Neural progenitor cell (in vitro differentiated cells): Measurements from ENCODE around the gene C19orf73. TPM values are rescaled to one million over a fixed set of nuclear protein-coding genes. Genes with fewer than 3 reads are reported as not detected.

ENCODE experiments used
- DNase-seq: peaks from one replicate; pipeline ENCODE4 v3.0.0-alpha.2; 2016; ENCODE audit warnings: low spot score
- H2AFZ ChIP-seq: fragments of 200-600 bp; sonication (generic); replicated peaks from 2 replicates; pipeline ENCODE4 v1.6.1; 2016; ENCODE audit warnings: antibody characterized with exemption
- H3F3A ChIP-seq: fragments of 200-600 bp; sonication (generic); 2 replicates; pipeline ENCODE4 v1.6.1; 2016; ENCODE audit warnings: antibody characterized with exemption, low read depth
- H3K27ac ChIP-seq: fragments of 200-600 bp; sonication (generic); 2 replicates; pipeline ENCODE4 v1.5.1; 2016; ENCODE audit warnings: mild to moderate bottlenecking
- H3K27me3 ChIP-seq: fragments of 200-600 bp; sonication (generic); 2 replicates; pipeline ENCODE4 v1.6.1; 2016; ENCODE audit warnings: mild to moderate bottlenecking, moderate library complexity
- H3K36me3 ChIP-seq: fragments of 200-600 bp; sonication (generic); 2 replicates; pipeline ENCODE4 v1.5.1; 2016
- H3K4me1 ChIP-seq: fragments of 200-600 bp; sonication (generic); 2 replicates; pipeline ENCODE4 v1.6.1; 2016; ENCODE audit warnings: mixed run types
- H3K4me2 ChIP-seq: fragments of 200-600 bp; sonication (generic); 2 replicates; pipeline ENCODE4 v1.6.1; 2016
- H3K4me3 ChIP-seq: fragments of 200-600 bp; sonication (generic); 2 replicates; pipeline ENCODE4 v1.5.1; 2016
- H3K79me2 ChIP-seq: fragments of 200-600 bp; sonication (generic); 2 replicates; pipeline ENCODE4 v1.6.1; 2016; ENCODE audit warnings: low read depth
- H3K9ac ChIP-seq: fragments of 200-600 bp; sonication (generic); 2 replicates; pipeline ENCODE4 v1.6.1; 2016
- H3K9me3 ChIP-seq: fragments of 200-600 bp; sonication (generic); 2 replicates; pipeline ENCODE4 v1.5.1; 2016; ENCODE audit warnings: low read depth
- H4K20me1 ChIP-seq: fragments of 200-600 bp; sonication (generic); 2 replicates; pipeline ENCODE4 v1.6.1; 2016; ENCODE audit warnings: low read depth
- H3K27ac Mint-ChIP-seq: 3 replicates; pipeline ENCODE4 v1.8.0; 2021; ENCODE audit warnings: mixed read lengths
- H3K27me3 Mint-ChIP-seq: 2 replicates; pipeline ENCODE4 v1.8.0; 2022; ENCODE audit warnings: low read depth, mild to moderate bottlenecking, inconsistent platforms, moderate library complexity, mixed read lengths; ENCODE audit not compliant: insufficient read depth
- H3K36me3 Mint-ChIP-seq: 3 replicates; pipeline ENCODE4 v1.8.0; 2021; ENCODE audit warnings: mixed read lengths
- H3K4me1 Mint-ChIP-seq: 3 replicates; pipeline ENCODE4 v1.8.0; 2021; ENCODE audit warnings: mixed read lengths
- H3K4me3 Mint-ChIP-seq: 3 replicates; pipeline ENCODE4 v1.8.0; 2021; ENCODE audit warnings: mild to moderate bottlenecking, moderate library complexity, mixed read lengths
- H3K9me3 Mint-ChIP-seq: 3 replicates; pipeline ENCODE4 v1.8.0; 2020; ENCODE audit warnings: mixed read lengths
- EZH2 ChIP-seq: fragments of 200-600 bp; sonication (generic); IDR thresholded peaks from 2 replicates; pipeline ENCODE4 v1.6.1; 2017; ENCODE audit warnings: antibody characterized with exemption, mild to moderate bottlenecking, moderate library complexity
- EZH2phosphoT487 ChIP-seq: fragments of 200-600 bp; sonication (generic); IDR thresholded peaks from 2 replicates; pipeline ENCODE4 v1.6.1; 2017; ENCODE audit warnings: antibody characterized with exemption
- total RNA-seq: library from RNA; depleted of rRNA; stranded (reverse); fragments of >200 nt; gene quantifications from 2 replicates; pipeline ENCODE4 v1.2.3, GENCODE V29; 2015; ENCODE audit warnings: low replicate concordance
- TF ChIP-seq, protein P1 (sequence below): fragments of 200-600 bp; sonication (generic); IDR thresholded peaks from 2 replicates; pipeline ENCODE4 v1.5.1; 2017; ENCODE audit warnings: antibody characterized with exemption, mild to moderate bottlenecking

The C19orf73 gene
- total RNA-seq, 1 donor from 2014 or later, result not detected

DNA sequence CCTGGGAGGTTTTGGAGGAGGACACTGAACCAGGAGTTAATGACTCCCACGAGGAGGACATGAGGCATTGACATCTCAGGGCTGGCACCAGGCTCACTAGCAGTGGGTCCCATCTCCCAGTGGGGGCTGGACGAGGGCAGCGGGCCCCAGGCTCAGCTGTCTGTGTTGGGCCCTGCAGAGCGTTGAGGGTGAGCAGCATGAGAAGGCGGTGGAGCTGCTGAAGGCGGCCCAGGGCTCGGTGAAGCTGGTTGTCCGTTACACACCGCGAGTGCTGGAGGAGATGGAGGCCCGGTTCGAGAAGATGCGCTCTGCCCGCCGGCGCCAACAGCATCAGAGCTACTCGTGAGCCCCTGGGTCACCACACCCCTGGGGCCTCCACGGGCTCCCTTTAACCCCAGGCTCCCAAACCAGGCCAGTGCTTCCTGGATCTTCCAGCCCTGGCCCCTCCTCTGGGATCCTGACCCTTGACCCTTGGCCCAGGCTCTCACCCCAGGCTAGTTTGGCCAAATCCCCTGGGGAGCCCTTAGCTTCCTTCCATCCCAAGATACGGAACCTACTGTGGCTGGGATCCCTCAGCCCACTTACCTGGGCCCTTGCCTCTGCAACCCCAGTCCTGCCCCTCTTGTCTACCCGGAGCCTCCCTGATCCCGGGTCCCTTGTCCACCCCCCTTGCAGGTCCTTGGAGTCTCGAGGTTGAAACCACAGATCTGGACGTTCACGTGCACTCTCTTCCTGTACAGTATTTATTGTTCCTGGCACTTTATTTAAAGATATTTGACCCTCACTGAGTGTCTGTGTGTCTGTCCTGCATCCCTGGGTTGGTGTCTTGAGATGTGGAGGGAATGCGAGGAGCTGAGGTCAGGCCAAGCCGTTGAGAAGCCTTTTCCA lies 1.0 kb downstream of the C19orf73 start:
- no peak for TF ChIP-seq EZH2phosphoT487
- TF ChIP-seq EZH2, result no peak
- TF ChIP-seq, protein P1, sequence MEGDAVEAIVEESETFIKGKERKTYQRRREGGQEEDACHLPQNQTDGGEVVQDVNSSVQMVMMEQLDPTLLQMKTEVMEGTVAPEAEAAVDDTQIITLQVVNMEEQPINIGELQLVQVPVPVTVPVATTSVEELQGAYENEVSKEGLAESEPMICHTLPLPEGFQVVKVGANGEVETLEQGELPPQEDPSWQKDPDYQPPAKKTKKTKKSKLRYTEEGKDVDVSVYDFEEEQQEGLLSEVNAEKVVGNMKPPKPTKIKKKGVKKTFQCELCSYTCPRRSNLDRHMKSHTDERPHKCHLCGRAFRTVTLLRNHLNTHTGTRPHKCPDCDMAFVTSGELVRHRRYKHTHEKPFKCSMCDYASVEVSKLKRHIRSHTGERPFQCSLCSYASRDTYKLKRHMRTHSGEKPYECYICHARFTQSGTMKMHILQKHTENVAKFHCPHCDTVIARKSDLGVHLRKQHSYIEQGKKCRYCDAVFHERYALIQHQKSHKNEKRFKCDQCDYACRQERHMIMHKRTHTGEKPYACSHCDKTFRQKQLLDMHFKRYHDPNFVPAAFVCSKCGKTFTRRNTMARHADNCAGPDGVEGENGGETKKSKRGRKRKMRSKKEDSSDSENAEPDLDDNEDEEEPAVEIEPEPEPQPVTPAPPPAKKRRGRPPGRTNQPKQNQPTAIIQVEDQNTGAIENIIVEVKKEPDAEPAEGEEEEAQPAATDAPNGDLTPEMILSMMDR, result no peak
- Histone ChIP-seq H2AFZ (no peak overlapping the region), H3K9me3 (no peaks in the 10 kb centered on the region), H3K36me3 (no peaks in the 10 kb centered on the region), H3K4me1 (peaks cover 4% of the 10 kb centered on the region), H3K4me2 (peak overlapping the region; percentile 76), H3K27me3 (peaks cover 46% of the 10 kb centered on the region), H3K79me2 (no peaks in the 10 kb centered on the region), H3F3A (peaks cover 26% of the 10 kb centered on the region), H3K27ac (no peak overlapping the region), H4K20me1 (peaks cover 42% of the 10 kb centered on the region), H3K9ac (no peak overlapping the region), H3K4me3 (peak overlapping the region; percentile 61)
- peak overlapping the region; percentile 72 for H3K27ac Mint-ChIP-seq
- no peaks in the 10 kb centered on the region for H3K9me3 Mint-ChIP-seq
- peaks cover 35% of the 10 kb centered on the region for H3K4me1 Mint-ChIP-seq
- H3K36me3 Mint-ChIP-seq, result peaks cover 4% of the 10 kb centered on the region
- H3K27me3 Mint-ChIP-seq, result peaks cover 15% of the 10 kb centered on the region
- DNase-seq, result no peak
- H3K4me3 Mint-ChIP-seq, result peak overlapping the region; percentile 85

DNA sequence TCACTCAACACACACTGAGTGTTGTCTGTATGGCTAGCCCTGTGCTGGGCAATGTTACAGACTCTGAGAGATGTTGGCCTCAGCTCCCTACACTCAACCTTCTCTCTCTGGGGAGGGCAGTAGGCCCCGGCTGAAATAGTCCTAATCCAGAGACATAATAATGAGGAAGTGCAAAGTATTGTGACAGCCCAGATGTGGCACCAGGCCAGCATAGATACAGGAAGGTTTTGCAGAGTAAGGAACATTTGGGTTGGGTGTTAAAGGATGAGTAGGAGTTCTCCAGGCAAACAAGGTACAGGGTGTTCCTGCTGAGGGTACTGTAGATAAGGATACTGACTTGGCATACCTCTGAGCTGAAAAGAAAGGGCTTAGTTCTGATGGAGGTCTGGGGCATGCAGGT lies 2.4 kb downstream of the C19orf73 start:
- DNase-seq, result no peak
- no peak overlapping the region for H3K9ac ChIP-seq
- peaks cover 26% of the 10 kb centered on the region for H3F3A ChIP-seq
- no peak for TF ChIP-seq EZH2
- TF ChIP-seq, protein P1, result no peak
- TF ChIP-seq EZH2phosphoT487, result no peak
- H3K36me3 ChIP-seq, result no peaks in the 10 kb centered on the region
- no peaks in the 10 kb centered on the region for H3K9me3 Mint-ChIP-seq
- H4K20me1 ChIP-seq, result peaks cover 42% of the 10 kb centered on the region
- H2AFZ ChIP-seq, result no peak overlapping the region
- H3K27ac ChIP-seq, result no peak overlapping the region
- peak overlapping the region; percentile 54 for H3K4me3 Mint-ChIP-seq
- no peak overlapping the region for H3K4me2 ChIP-seq
- H3K27ac Mint-ChIP-seq, result no peak overlapping the region
- H3K27me3 ChIP-seq, result peaks cover 32% of the 10 kb centered on the region
- peaks cover 35% of the 10 kb centered on the region for H3K4me1 Mint-ChIP-seq
- no peaks in the 10 kb centered on the region for H3K79me2 ChIP-seq
- no peak overlapping the region for H3K4me3 ChIP-seq
- H3K4me1 ChIP-seq, result peaks cover 4% of the 10 kb centered on the region
- peaks cover 15% of the 10 kb centered on the region for H3K27me3 Mint-ChIP-seq
- peaks cover 6% of the 10 kb centered on the region for H3K36me3 Mint-ChIP-seq
- no peaks in the 10 kb centered on the region for H3K9me3 ChIP-seq

DNA sequence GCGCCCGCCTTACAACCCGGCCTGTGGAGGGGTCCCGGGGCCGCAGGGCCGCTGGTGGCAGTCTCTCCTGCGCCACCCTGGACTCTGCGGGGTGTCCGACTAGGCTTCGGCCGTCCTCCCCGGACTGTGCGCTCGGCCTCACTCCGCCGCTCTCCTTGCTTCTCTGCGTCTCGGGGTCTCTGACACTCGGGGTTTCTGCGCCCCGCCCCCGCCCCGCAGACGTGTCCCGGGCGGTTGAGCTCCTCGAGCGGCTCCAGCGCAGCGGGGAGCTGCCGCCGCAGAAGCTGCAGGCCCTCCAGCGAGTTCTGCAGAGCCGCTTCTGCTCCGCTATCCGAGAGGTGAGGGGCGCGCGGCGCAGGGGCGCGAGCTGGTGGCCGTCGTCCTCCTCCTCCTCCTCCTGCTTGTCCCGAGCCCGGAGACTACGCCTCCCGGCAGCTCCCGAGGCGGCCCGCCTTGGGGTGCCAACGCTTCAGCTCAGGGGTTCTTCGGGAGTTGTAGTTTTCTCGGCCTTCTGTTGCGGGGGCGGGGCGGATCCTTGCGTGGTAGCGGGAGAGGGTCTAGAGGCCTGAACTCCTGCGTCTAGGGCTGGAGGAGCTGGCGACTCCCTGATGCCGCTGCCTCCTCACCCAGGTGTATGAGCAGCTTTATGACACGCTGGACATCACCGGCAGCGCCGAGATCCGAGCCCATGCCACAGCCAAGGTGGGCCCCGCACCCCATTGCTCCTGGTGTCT lies 4.1 kb downstream of the C19orf73 start:
- Histone ChIP-seq H3K4me3 (peak overlapping the region; percentile 96), H3K4me2 (peak overlapping the region; percentile 99), H3F3A (peaks cover 34% of the 10 kb centered on the region), H4K20me1 (peaks cover 37% of the 10 kb centered on the region), H3K27me3 (peaks cover 14% of the 10 kb centered on the region), H3K36me3 (no peaks in the 10 kb centered on the region), H3K79me2 (no peaks in the 10 kb centered on the region), H3K27ac (no peak overlapping the region), H3K9me3 (no peaks in the 10 kb centered on the region), H3K4me1 (peaks cover 4% of the 10 kb centered on the region), H3K9ac (peak overlapping the region; percentile 33), H2AFZ (peak overlapping the region; percentile 97)
- peak; percentile 93 for DNase-seq
- Mint-ChIP-seq H3K27me3 (peaks cover 9% of the 10 kb centered on the region), H3K4me1 (peaks cover 27% of the 10 kb centered on the region), H3K9me3 (no peaks in the 10 kb centered on the region), H3K4me3 (peak overlapping the region; percentile 82), H3K36me3 (peaks cover 6% of the 10 kb centered on the region), H3K27ac (no peak overlapping the region)
- TF ChIP-seq, protein P1, result no peak
- TF ChIP-seq EZH2, result peak; percentile 36
- TF ChIP-seq EZH2phosphoT487, result no peak
